PC-9 (cell line): ENCODE measurements around the gene RXRA. TPM values are rescaled to one million over a fixed set of nuclear protein-coding genes. Genes with fewer than 3 reads are reported as not detected.

ENCODE experiments used
- BruUV-seq: library from RNA; stranded (reverse); fragments of 400-500 nt; replicated peaks from 2 replicates; lab custom pipeline; 2021; lab: Mats Ljungman, UMichigan
- CTCF ChIA-PET: fragments of 300-600 bp; sonication (Branson Sonifier 250); formaldehyde crosslinking; loops from one replicate; lab custom pipeline; 2022; ENCODE audit warnings: antibody characterized with exemption; lab: Charles Lee
- POLR2A ChIA-PET: fragments of 300-600 bp; sonication (Branson Sonifier 250); formaldehyde crosslinking; loops from one replicate; lab custom pipeline; 2022; ENCODE audit warnings: antibody characterized with exemption; ENCODE audit not compliant: unreplicated experiment; lab: Charles Lee
- DNase-seq, 2 experiments: peaks; one replicate each; pipeline versions ENCODE4 v3.0.0 to v3.0.0-alpha.2; 2015 to 2022; ENCODE audit warnings: mixed read lengths in 1 of 2
- H2AFZ ChIP-seq: fragments of 200-600 bp; sonication (generic); 2 replicates; pipeline ENCODE4 v1.8.1; 2017; ENCODE audit warnings: antibody characterized with exemption
- H3F3A ChIP-seq: fragments of 200-600 bp; sonication (generic); 2 replicates; pipeline ENCODE4 v1.8.1; 2017; ENCODE audit warnings: antibody characterized with exemption, mild to moderate bottlenecking, low read depth; ENCODE audit not compliant: insufficient read depth
- H3K27ac ChIP-seq: fragments of 200-600 bp; sonication (generic); 2 replicates; pipeline ENCODE4 v1.6.1; 2016; ENCODE audit warnings: mixed run types
- H3K27me3 ChIP-seq: fragments of 200-600 bp; sonication (generic); 2 replicates; pipeline ENCODE4 v1.6.1; 2016; ENCODE audit warnings: low read depth, mixed run types; ENCODE audit not compliant: insufficient read depth
- H3K36me3 ChIP-seq: fragments of 200-600 bp; sonication (generic); 2 replicates; pipeline ENCODE4 v1.6.1; 2016; ENCODE audit warnings: low read depth, mixed run types
- H3K4me1 ChIP-seq: fragments of 200-600 bp; sonication (generic); replicated peaks from 2 replicates; pipeline ENCODE4 v1.6.1; 2016; ENCODE audit warnings: mixed run types; ENCODE audit not compliant: insufficient read depth
- H3K4me2 ChIP-seq: fragments of 200-600 bp; sonication (generic); 2 replicates; pipeline ENCODE4 v1.6.1; 2017; ENCODE audit warnings: mixed run types
- H3K4me3 ChIP-seq: fragments of 200-600 bp; sonication (generic); 2 replicates; pipeline ENCODE4 v1.6.1; 2016; ENCODE audit warnings: mixed run types
- H3K79me2 ChIP-seq: fragments of 200-600 bp; sonication (generic); 2 replicates; pipeline ENCODE4 v1.6.1; 2017; ENCODE audit warnings: low read depth, mixed run types
- H3K9me2 ChIP-seq: fragments of 200-600 bp; sonication (generic); 2 replicates; pipeline ENCODE4 v1.8.1; 2017; ENCODE audit warnings: mild to moderate bottlenecking; ENCODE audit not compliant: insufficient read depth
- H3K9me3 ChIP-seq: fragments of 200-600 bp; sonication (generic); 2 replicates; pipeline ENCODE4 v1.8.1; 2016; ENCODE audit warnings: low read depth; ENCODE audit not compliant: insufficient read depth
- H4K20me1 ChIP-seq: fragments of 200-600 bp; sonication (generic); 2 replicates; pipeline ENCODE4 v1.8.1; 2017; ENCODE audit not compliant: insufficient read depth
- CTCF ChIP-seq: fragments of 200-600 bp; sonication (generic); conservative IDR thresholded peaks from 2 replicates; pipeline ENCODE4 v1.6.1; 2017; ENCODE audit warnings: mixed run types, antibody characterized with exemption, mild to moderate bottlenecking, moderate library complexity
- EZH2 ChIP-seq: fragments of 200-600 bp; sonication (generic); IDR thresholded peaks from 2 replicates; pipeline ENCODE4 v1.8.0; 2017; ENCODE audit warnings: antibody characterized with exemption, low read depth
- intact Hi-C: fragments of 100-400 bp; cut with micrococcal nuclease; formaldehyde crosslinking; loops from one replicate; pipeline ENCODE4 v1.10.0; 2022; ENCODE audit not compliant: unreplicated experiment
- total RNA-seq: library from RNA; stranded (reverse); gene quantifications from 2 replicates; pipeline ENCODE4 v1.2.3, GENCODE V29; 2021

The RXRA gene
- total RNA-seq, 1 experiment from 2014 or later: 146 TPM

- Histone ChIP-seq H3K36me3 (no peaks in the 10 kb centered on the region), H3K4me2 (no peak overlapping the region), H3K27me3 (no peaks in the 10 kb centered on the region), H3K9me2 (no peaks in the 10 kb centered on the region), H3K4me3 (no peak overlapping the region), H3K27ac (no peak overlapping the region), H4K20me1 (peaks cover 14% of the 10 kb centered on the region), H3K4me1 (peaks cover 6% of the 10 kb centered on the region), H2AFZ (no peak overlapping the region), H3F3A (peaks cover 6% of the 10 kb centered on the region; the same call in 1 of the 2 replicates), H3K79me2 (peaks cover 97% of the 10 kb centered on the region), H3K9me3 (no peaks in the 10 kb centered on the region)
- DNase-seq: no peak
- ChIA-PET CTCF (no interaction called here), POLR2A (no interaction called here)
- TF ChIP-seq CTCF (no peak), EZH2 (no peak)
- intact Hi-C loops: no loop called here
- no TSS peak for BruUV-seq
Measured at GRCh38 chr9:134389642-134390041, 63.4 kb downstream of the RXRA start.

- H3K4me1 ChIP-seq: no peaks in the 10 kb centered on the region
- no peaks in the 10 kb centered on the region for H3K36me3 ChIP-seq
- no peak overlapping the region for H3K27ac ChIP-seq
- no peaks in the 10 kb centered on the region for H3K27me3 ChIP-seq
- H3K4me3 ChIP-seq: no peak overlapping the region
- ChIA-PET POLR2A (no interaction called here), CTCF (no interaction called here)
- H2AFZ ChIP-seq: no peak overlapping the region
- H4K20me1 ChIP-seq: peaks cover 14% of the 10 kb centered on the region
- H3K79me2 ChIP-seq: peaks cover 97% of the 10 kb centered on the region
- no peak overlapping the region for H3K4me2 ChIP-seq
- TF ChIP-seq EZH2 (no peak), CTCF (no peak)
- BruUV-seq: no TSS peak
- H3K9me2 ChIP-seq: no peaks in the 10 kb centered on the region
- intact Hi-C loops: no loop called here
- H3K9me3 ChIP-seq: no peaks in the 10 kb centered on the region
- no peak for DNase-seq
- H3F3A ChIP-seq: no peaks in the 10 kb centered on the region; the same call in 1 of the 2 replicates
Measured at GRCh38 chr9:134390537-134390936, 64.3 kb downstream of the RXRA start.

- no TSS peak for BruUV-seq
- intact Hi-C loops: no loop called here
- no peaks in the 10 kb centered on the region for H3K9me2 ChIP-seq
- ChIA-PET CTCF (no interaction called here), POLR2A (no interaction called here)
- no peak overlapping the region for H3K4me2 ChIP-seq
- no peaks in the 10 kb centered on the region for H3K36me3 ChIP-seq
- no peak overlapping the region for H2AFZ ChIP-seq
- H3F3A ChIP-seq: no peaks in the 10 kb centered on the region
- DNase-seq: no peak
- no peaks in the 10 kb centered on the region for H3K9me3 ChIP-seq
- no peak for TF ChIP-seq CTCF
- TF ChIP-seq EZH2: no peak
- no peaks in the 10 kb centered on the region for H3K27me3 ChIP-seq
- no peak overlapping the region for H3K4me3 ChIP-seq
- H4K20me1 ChIP-seq: peaks cover 14% of the 10 kb centered on the region
- H3K4me1 ChIP-seq: no peaks in the 10 kb centered on the region
- no peak overlapping the region for H3K27ac ChIP-seq
- peaks cover 94% of the 10 kb centered on the region for H3K79me2 ChIP-seq
Measured at GRCh38 chr9:134390947-134391318, 64.7 kb downstream of the RXRA start.
